HUES6 (cell line): ENCODE results near the gene BCL2A1.

ENCODE experiments used
- H3K27ac ChIP-seq: 2 replicates; pipeline ENCODE4 v1.7.0; 2013; ENCODE audit warnings: low read depth, mild to moderate bottlenecking, low read length, inconsistent platforms
- H3K27me3 ChIP-seq: 2 replicates; pipeline ENCODE4 v1.6.1; 2013; ENCODE audit warnings: low read length; ENCODE audit not compliant: control insufficient read depth, insufficient read depth
- H3K36me3 ChIP-seq: 2 replicates; pipeline ENCODE4 v1.6.1; 2013; ENCODE audit warnings: low read length; ENCODE audit not compliant: control insufficient read depth, insufficient read depth
- H3K4me1 ChIP-seq: 2 replicates; pipeline ENCODE4 v1.6.1; 2013; ENCODE audit warnings: low read length; ENCODE audit not compliant: control insufficient read depth, insufficient read depth
- H3K4me3 ChIP-seq: 2 replicates; pipeline ENCODE4 v1.5.1; 2013; ENCODE audit warnings: low read depth, low read length
- H3K9ac ChIP-seq: one replicate; pipeline ENCODE4 v1.6.1; 2013; ENCODE audit warnings: mild to moderate bottlenecking, low read length
- H3K9me3 ChIP-seq: 2 replicates; pipeline ENCODE4 v1.6.1; 2013; ENCODE audit warnings: low read depth, low read length; ENCODE audit not compliant: control insufficient read depth, insufficient read depth

The BCL2A1 gene

GRCh38 chr15:79989183-79989582 lies 18.2 kb upstream of the BCL2A1 start:
- H3K27me3 ChIP-seq = no peaks in the 10 kb centered on the region

GRCh38 chr15:79988448-79989117 lies 17.6 kb upstream of the BCL2A1 start:
- H3K4me3 ChIP-seq = no peak overlapping the region
- no peaks in the 10 kb centered on the region for H3K36me3 ChIP-seq
- H3K27ac ChIP-seq = no peak overlapping the region
- H3K9ac ChIP-seq = no peak overlapping the region
- no peaks in the 10 kb centered on the region for H3K4me1 ChIP-seq
- H3K9me3 ChIP-seq = no peaks in the 10 kb centered on the region
- H3K27me3 ChIP-seq = no peaks in the 10 kb centered on the region

More at GRCh38 chr15:79989183-79989582, 18.2 kb upstream of the BCL2A1 start:
- Histone ChIP-seq H3K9ac (no peak overlapping the region), H3K4me3 (no peak overlapping the region), H3K27ac (no peak overlapping the region), H3K4me1 (no peaks in the 10 kb centered on the region), H3K36me3 (no peaks in the 10 kb centered on the region), H3K9me3 (no peaks in the 10 kb centered on the region)

- H3K9me3 ChIP-seq = no peaks in the 10 kb centered on the region
- no peak overlapping the region for H3K4me3 ChIP-seq
- H3K27ac ChIP-seq = no peak overlapping the region
- H3K27me3 ChIP-seq = no peaks in the 10 kb centered on the region
- no peaks in the 10 kb centered on the region for H3K4me1 ChIP-seq
- no peaks in the 10 kb centered on the region for H3K36me3 ChIP-seq
- no peak overlapping the region for H3K9ac ChIP-seq
Measured at GRCh38 chr15:79987969-79988368, 17.0 kb upstream of the BCL2A1 start.

- no peaks in the 10 kb centered on the region for H3K27me3 ChIP-seq
- H3K4me1 ChIP-seq = no peaks in the 10 kb centered on the region
- no peak overlapping the region for H3K9ac ChIP-seq
- H3K9me3 ChIP-seq = no peaks in the 10 kb centered on the region
- H3K27ac ChIP-seq = no peak overlapping the region
- no peak overlapping the region for H3K4me3 ChIP-seq
- H3K36me3 ChIP-seq = no peaks in the 10 kb centered on the region
Measured at GRCh38 chr15:79987569-79987955, 16.6 kb upstream of the BCL2A1 start.

- no peaks in the 10 kb centered on the region for H3K4me1 ChIP-seq
- no peaks in the 10 kb centered on the region for H3K36me3 ChIP-seq
- H3K9me3 ChIP-seq = no peaks in the 10 kb centered on the region
- H3K27me3 ChIP-seq = no peaks in the 10 kb centered on the region
- no peak overlapping the region for H3K9ac ChIP-seq
- H3K4me3 ChIP-seq = no peak overlapping the region
- H3K27ac ChIP-seq = no peak overlapping the region
Measured at GRCh38 chr15:79981831-79982455, 10.9 kb upstream of the BCL2A1 start.

- Histone ChIP-seq H3K9ac (no peak overlapping the region), H3K27me3 (no peaks in the 10 kb centered on the region), H3K36me3 (no peaks in the 10 kb centered on the region), H3K9me3 (no peaks in the 10 kb centered on the region), H3K4me3 (no peak overlapping the region), H3K4me1 (no peaks in the 10 kb centered on the region), H3K27ac (no peak overlapping the region)
Measured at GRCh38 chr15:79978655-79979514, 7.9 kb upstream of the BCL2A1 start.

GRCh38 chr15:79978260-79978654 lies 7.3 kb upstream of the BCL2A1 start:
- H3K4me3 ChIP-seq = no peak overlapping the region
- no peaks in the 10 kb centered on the region for H3K4me1 ChIP-seq
- H3K9me3 ChIP-seq = no peaks in the 10 kb centered on the region
- H3K27ac ChIP-seq = no peak overlapping the region
- H3K9ac ChIP-seq = no peak overlapping the region
- no peaks in the 10 kb centered on the region for H3K27me3 ChIP-seq
- no peaks in the 10 kb centered on the region for H3K36me3 ChIP-seq

GRCh38 chr15:79977431-79978054 lies 6.5 kb upstream of the BCL2A1 start:
- Histone ChIP-seq H3K9me3 (no peaks in the 10 kb centered on the region), H3K27ac (no peak overlapping the region), H3K27me3 (no peaks in the 10 kb centered on the region), H3K36me3 (no peaks in the 10 kb centered on the region), H3K4me3 (no peak overlapping the region), H3K9ac (no peak overlapping the region), H3K4me1 (no peaks in the 10 kb centered on the region)

GRCh38 chr15:79973456-79974195 lies 2.6 kb upstream of the BCL2A1 start:
- H3K4me1 ChIP-seq = no peaks in the 10 kb centered on the region
- no peak overlapping the region for H3K9ac ChIP-seq

GRCh38 chr15:79972863-79973262 lies 1.9 kb upstream of the BCL2A1 start:
- Histone ChIP-seq H3K9ac (no peak overlapping the region), H3K4me3 (no peak overlapping the region), H3K4me1 (no peaks in the 10 kb centered on the region), H3K9me3 (no peaks in the 10 kb centered on the region), H3K27ac (no peak overlapping the region), H3K27me3 (no peaks in the 10 kb centered on the region), H3K36me3 (no peaks in the 10 kb centered on the region)

More at GRCh38 chr15:79973456-79974195, 2.6 kb upstream of the BCL2A1 start:
- Histone ChIP-seq H3K27ac (no peak overlapping the region), H3K4me3 (no peak overlapping the region), H3K9me3 (no peaks in the 10 kb centered on the region), H3K27me3 (no peaks in the 10 kb centered on the region), H3K36me3 (no peaks in the 10 kb centered on the region)
